Hindlimb muscle (tissue), 1 donor: ENCODE data around the gene EARS2. TPM values are rescaled to one million over a fixed set of nuclear protein-coding genes. Genes with fewer than 3 reads are reported as not detected.
"Not testable (repeated sequence)": the region's sequence is repeated elsewhere in the genome, so short reads cannot be mapped to it uniquely, and the experiment has no call there.

Experiments used
- DNase-seq: peaks from one replicate; pipeline ENCODE4 v3.0.0-alpha.2; 2013
- polyA plus RNA-seq: library from polyadenylated mRNA; unstranded; fragments of 120-200 nt; gene quantifications from one replicate; pipeline ENCODE4 v1.2.1, GENCODE V29; 2013; ENCODE audit not compliant: insufficient read length

Gene EARS2
- polyA plus RNA-seq, 1 donor, result 17.6 TPM

DNA sequence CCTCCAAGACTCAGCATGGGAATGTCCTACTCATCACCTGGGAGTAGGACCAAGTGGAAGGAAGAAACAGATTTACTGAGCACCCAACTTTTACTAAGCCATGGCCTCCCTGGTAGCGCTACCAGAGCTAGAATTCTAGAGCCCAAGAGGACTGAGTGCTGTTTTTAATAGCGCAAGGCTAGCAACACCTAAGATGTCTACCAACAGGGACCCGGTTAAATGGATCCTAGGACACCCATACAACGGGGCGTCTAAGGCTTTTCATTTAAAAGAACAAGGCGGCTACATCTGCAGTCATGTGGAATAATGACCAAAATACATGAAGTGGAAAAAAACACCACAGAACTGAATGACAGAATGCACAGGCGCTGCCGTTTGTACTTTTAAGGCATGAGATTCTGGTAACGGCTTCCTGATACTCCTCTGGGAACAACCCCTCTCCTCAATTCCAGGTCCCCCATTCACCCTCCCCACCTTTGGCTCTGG lies 51.9 kb downstream of the EARS2 start:
- DNase-seq, result no peak

DNA sequence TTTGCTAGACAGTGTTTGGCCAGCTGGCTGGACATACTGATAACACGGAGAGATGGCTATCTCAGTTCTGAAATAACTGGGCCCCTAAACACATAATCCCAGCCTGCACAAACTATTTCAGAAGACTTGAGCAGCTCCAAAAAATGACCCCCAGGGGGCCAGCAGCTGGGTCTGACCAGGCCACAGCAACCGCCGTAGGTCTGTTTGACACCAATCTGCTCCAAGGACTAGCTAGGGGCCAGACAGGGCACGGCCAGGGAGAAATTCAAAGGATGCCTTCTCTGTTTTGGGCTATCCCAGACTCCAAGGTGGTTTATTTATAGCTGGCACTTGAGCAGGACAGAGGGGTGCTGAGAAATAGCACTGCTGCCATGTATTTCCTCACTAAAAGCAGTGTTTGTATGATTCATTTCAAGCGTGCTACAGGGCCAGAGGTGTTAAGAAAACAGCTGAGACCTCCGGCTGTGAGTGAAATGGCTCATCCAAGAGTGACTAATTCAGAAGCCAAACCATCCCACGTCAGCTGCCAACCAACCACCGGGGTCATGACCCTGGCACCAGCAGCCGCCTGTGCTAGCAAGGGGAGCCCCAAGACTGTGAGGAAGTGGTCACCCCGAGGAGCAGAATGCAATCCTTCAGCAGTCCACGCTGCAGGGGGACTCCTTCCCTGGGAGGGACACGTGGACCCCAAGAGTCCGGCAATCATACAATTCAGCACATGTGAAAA lies 52.5 kb downstream of the EARS2 start:
- DNase-seq, result no peak

DNA sequence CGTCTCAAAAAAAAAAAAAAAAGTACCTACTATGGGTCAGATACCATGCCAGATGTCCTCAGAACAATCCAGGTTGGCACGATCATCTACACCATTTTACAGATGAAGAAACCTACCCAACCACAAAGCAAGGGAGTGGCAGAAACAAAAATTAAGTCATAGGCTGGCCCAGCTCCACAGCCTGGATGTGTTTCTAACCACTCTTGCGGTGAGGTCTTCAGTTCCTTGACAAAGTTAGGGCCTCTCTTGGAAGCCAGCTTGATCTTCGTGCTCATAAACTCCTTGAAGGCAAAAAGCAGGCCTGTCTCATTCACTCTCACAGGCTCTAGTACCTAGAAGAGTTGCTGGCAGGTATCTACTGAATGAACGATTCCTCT lies 53.1 kb downstream of the EARS2 start:
- no peak for DNase-seq

DNA sequence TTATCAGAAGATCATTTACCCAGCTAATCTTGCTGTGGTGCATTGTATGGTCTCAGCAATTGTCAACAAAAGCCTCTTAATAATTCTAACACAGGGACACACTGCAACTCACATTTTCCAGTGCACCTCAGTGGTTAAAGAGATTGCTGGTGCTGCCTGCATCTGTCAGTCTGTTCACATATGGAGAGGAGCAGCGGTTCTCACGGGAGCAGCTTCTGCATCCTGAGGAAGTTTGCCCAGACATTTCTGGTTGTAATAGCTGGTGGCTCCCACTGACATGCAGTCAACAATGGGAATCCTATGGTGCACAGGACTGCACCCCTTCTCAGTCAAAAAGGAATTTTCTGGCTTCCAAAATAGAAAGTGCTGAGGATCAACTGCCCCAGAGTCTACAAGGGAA lies 54.7 kb downstream of the EARS2 start:
- no peak for DNase-seq

DNA sequence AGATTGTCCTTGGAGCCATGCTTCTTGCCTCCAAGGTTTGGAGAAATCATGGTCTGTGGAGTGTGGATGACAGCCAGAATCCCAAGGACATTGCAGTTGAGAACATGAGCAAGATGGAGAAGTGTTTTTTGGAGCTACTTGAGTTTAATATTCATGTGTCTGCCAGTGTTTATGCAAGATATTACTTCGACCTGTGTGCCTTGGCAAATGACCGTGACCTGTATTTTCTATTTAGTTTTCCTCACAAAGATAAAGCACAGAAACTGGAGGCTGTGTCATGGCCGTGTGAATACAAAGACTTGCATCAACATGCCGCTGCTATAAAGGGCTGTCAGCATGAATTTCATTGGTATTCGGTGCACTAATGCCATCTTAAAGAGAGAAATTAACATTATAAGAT lies 55.9 kb downstream of the EARS2 start:
- DNase-seq, result no peak

DNA sequence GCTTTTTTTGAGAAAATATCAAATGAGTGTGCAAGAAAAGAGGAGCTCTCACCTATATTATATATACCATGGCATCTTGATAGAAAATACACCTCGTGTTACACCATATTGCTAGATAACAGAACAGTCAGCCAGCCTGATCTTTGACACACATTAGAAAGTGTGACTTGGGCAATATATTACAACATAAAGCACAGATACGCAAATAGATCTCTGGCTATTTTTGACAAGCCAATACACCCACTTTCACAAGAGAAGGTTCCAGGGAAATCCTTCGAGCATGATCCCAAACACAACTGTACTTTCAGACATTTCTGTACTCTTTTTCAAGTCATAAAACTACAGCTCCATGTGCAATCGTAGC lies 56.3 kb downstream of the EARS2 start:
- no peak for DNase-seq

DNA sequence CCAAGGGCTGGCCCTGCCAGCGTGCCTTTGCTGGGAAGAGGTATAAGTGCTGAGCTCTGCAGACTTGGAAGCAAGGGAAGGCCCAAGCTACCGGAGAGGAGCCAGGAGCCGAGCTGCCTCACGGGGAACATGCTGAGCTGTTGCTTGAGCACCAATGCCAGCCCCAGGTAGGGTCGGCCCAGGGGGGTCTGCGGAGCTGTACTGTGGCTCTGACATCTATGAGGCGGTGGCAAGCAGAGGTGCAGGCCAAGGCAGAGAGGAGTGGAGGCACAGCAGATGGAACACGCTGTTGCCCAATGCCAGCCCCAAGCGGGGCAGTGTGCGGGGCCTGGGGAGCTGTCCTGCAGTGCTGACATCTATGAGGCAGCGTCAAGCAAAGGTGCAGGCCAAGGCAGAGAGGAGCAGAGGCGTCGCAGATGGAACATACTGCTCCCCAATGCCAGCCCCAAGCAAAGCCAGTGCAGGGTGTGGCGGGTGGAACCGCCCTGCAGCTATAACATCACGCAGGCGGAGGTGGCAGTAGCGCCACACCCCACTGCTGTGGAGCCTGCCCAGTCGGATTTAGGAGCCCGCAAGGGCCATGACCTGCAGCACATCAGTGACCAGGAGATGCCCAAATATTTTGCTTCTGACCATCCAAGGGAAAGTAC lies 56.8 kb downstream of the EARS2 start:
- DNase-seq, result no peak

DNA sequence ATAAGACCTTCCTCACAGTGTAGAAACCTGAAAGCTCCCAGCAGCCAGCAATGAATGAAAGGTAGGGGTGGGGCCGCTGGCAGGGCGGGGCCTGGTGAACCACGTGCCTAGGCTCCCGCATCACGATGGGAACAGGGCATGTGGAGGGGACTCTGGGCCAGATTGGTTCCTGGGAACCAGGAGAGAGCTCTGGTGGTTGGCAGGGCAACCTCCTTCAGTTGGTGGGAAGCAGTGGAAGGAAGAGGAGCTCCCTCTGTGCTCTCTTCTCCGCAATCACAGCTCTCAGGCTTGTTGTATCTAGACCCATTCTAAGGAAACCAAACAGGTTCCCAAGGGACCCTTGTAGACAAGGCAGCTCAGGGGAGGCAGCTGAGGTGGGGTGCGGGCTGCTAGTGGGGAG lies 57.3 kb downstream of the EARS2 start:
- DNase-seq, result no peak

DNA sequence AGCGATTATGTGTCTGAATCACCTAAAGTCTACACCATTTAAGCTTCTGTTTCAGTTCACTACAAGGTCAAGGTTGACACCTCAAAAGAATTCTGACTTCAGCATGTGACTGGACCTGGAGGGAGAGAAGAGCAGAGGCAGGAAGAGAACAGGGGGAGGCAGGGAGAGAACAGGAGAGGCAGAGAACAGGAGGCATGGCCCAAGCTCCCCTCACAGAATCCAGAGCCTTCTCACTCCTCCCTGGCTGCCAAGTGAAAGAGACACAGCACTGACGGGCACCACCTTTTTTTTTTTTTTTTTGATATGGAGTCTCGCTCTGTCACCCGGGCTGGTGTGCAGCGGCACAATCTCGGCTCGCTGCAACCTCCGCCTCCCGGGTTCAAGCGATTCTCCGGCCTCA lies 58.3 kb downstream of the EARS2 start:
- DNase-seq, result no peak

DNA sequence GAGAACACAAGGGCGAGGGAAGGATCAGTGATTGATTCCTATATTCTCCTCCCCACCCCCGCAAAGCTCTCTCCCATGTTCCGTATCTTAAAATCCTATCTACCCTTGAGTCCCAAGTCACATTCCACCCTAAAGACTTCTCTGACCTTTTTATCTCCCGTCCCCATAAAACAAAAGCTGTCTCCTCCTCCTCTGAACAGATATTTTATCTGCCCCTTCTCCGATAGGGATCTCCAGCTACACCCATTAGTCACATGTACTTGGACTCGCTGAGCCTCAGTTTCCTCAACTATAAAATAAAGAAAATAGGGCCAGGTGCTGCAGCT lies 59.6 kb downstream of the EARS2 start:
- DNase-seq, result no peak

DNA sequence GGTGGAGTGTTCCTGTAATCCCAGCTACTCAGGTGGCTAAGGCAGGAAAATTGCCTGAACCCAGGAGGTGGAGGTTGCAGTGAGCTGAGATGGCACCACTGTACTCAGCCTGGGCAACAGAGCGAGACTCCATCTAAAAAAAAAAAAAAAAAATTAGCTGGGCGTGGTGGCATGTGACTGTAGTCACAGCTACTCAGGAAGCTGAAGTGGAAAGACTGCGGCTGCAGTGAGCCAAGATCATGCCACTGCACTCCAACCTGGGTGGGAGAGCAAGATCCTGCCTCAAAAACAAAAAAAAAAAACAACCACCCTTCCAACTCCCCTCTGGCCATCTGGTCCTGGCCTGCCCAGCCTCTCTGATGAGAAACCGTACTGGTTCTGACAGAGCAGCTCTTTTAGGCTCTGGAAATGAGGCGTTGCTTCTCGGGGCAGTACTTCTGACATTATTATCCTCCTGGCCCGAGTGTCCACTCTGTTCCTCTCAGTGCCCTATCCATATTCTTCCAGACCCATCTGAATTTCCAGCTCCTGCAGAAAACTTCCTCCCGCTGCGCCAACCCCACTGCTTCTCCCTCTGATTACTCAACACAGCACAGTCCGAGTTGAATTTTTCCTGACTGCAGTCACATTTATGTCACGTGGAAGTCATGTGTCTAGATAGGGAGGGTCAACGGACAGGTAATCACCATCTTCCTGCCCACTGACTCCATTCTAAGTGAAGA lies 60.2 kb downstream of the EARS2 start:
- DNase-seq, result no peak

DNA sequence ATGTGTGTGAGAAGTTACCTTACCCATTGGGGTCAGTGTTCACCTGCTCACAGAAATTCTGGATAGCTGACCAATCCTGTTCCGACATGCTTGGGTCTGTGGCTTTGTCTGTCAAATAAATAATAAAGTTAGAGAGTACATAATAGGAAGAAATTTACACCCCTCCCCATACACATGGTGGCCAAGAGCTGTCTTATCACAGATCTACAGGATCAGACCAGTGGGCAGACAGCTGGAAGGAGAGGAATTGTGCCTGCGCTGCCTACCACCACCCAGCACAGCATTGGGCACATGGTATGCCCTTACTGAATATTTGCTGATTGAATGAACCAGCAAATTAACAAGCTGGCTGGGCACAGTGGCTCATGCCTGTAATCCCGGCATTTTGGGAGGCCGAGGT lies 61.5 kb downstream of the EARS2 start:
- no peak for DNase-seq

DNA sequence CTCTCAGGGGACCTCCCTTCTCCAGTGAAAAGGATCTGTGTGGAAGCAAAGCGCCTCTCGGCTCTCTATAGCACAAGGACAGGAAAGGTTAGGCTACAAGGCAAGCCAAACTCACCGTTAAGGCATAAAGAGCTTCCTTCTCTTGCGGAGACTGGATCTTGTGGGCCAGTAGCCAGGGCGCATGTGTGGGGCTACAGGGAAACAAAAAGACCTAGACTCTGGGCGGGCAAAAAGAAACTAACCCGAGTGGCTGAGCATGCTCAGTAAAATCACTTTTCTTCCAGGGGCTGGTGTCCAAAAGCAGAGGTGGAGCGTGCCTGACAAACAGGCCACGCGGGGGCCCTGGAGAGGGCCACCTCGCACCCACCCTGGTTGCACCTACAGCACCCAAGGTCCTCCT lies 63.0 kb downstream of the EARS2 start:
- DNase-seq, result no peak

DNA sequence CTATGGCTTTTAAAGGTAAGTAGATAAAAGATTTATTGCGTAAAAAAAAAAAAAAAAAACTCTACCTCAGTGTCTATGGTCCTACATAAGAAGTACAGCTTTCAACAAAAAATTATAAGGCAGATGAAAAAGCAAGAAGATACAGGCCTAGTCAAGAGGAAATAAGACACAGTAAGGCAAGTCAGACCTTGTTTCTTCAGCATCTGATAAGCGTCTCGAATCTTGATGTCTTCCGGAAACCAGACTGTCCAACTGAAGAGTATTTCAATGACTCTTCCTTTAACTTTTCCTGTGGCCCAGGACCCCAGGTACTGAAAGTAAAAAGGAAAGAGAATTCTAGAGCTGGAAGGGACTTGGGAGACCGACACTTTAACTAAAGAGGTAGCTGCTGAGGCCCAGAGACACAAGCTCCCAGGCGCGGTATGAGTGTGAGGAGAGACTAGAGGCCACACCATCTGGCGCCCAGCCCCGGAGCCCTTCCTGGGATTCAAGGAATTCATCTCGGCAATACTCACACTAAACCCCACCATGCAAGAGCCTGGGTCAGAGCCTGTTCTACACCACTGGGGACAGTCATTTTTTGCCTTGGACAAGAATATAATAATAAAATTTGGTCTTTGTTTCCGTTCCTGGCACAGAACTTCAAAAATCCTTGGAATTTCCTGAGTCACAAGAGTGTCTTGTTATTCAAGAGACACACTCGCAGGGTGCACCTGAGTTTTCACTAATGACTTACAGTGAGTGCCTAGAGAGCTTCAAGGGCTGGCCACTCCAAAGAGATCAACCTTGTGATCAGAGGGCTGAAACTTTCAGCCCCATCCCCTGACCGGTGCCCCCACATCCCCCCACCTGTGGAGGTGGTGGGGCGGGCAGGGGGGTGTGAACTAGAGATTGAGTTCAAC lies 65.4 kb downstream of the EARS2 start:
- no peak for DNase-seq

DNA sequence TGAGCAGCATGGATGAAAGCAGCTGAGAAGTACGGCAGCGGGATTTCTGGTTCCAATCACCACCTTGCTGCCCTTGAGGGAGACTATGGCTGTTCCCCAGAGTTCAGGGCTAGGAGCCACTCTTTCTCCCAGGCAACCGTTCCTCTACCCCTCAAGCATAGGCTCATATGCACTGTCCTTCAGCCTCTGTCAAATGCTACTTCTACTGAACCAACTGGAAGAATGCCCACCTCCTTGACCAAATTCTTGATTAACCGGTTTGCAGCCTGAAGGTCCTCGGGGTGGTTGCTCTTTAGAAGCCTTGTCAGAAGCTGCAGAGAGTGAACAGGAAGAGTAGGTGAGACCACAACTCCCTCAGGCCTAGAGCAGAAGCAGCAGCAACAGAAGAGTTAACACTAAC lies 70.7 kb downstream of the EARS2 start:
- no peak for DNase-seq

DNA sequence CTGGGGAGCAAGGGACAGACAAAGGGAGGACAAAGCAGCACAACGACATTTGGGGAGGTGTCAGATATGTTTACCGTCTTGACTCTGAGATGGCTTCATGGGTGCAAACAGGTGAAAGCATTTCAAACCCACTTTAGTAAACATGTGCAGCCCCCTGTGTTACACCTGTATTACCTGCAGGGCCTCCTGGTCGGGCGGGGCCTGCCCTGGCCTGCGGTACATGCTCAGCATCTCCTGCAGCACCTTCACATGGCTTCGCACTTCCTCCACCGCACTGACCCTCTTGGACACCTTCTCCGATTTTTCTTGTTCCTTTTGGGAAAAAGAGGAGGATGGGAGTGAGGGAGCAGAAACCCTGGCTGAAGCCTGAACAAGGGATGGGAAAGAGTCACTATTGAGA lies 71.3 kb downstream of the EARS2 start:
- no peak for DNase-seq

DNA sequence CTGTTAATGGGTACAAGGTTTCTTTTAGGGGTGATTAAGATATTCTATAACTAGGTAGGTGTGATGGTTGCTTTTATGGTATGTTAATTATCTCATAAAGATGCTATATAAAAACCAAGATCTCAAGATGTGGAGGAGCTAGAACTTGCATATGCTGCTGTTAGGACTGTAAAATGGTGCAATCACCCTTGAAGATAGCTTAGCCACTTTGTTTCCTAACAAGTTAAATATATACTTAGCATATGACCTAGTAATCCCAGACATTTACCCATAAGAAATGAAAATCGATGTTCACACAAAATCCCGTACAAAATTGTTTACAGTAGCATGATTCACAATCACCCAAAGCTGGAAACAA lies 71.9 kb downstream of the EARS2 start:
- no peak for DNase-seq

DNA sequence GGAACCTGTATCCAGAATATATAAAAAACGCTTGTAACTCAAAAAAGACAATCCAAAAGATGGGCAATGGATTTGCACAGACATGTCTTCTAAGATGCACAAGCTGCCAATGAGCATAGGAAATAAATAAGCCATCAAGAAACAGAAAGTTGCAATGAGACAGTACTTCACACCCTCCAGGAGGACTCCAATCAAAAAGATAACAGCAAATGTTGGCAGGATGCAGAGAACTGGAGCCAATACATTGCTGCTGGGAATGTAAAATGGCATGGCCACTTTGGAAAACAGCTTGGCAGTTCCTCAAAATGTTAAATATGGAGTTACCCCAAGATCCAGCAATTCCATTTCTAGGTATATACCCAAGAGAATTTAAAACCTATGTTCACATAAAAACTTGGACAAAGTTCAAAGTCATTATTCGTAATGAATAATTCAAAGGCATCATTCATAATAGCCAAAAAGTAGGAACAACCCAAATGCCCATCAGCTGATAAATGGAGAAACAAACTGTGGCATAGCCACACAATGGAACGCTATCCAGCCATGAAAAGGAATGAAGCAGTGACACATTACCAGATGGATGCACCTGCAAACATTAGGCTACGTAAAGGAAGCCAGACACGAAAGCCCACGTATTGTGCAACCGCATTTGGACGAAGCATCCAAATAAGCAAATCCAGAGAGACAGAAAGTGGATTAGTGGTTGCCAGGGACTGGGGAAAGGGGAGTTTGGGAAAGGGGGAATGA lies 72.5 kb downstream of the EARS2 start:
- no peak for DNase-seq

DNA sequence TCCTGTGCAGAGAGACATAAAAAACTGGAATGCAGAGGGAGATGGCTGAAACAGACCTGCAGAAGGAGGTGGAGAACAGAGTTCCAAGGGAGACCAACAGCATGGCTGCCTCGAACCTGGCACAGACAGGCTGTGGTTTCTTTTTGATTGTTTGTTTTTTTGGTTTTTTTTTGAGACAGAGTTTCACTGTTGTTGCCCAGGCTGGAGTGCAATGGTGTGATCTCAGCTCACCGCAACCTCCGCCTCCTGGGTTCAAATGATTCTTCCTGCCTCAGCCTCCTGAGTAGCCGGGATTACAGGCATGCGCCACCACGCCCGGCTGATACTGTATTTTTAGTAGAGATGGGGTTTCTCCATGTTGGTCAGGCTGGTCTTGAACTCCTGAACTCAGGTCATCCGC lies 73.7 kb downstream of the EARS2 start:
- not testable (repeated sequence) for DNase-seq

DNA sequence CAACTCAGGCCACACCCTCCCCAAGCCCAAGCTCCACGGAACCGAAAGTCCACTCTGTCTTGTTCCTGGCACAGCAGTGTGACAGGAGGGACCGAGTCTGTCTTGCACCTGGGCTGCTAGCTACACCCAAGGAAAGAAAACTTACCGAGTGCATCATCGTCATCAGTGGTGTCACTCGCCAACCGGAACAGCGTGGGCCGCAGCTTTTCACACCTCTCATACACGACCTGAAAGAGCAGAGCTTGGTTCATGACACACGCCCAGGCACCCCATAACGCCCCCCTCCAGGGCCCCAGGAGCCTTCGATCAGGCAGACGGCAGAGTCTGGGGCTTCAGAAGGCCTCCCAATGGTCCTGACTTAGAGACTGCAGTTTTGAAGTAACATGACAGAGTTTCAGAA lies 74.4 kb downstream of the EARS2 start:
- no peak for DNase-seq

DNA sequence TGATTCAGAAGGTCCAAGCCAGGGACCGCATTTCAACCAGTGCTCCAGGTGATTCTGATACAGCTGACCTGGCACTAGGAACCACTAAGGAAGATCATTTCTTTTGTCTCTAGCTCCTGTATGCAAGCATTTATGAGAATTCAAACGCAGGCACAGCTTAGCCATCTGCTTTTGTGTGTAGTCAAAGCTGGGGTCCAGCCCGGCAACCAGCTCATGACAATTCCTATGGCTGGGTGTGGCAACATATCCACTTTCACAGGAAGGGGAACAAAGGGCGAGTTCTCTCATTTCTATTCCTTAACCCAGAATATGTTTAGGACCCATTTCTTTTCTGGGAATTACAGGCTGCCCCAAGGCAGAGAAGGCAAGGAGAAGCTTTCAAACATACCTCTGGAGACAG lies 76.9 kb downstream of the EARS2 start:
- no peak for DNase-seq

DNA sequence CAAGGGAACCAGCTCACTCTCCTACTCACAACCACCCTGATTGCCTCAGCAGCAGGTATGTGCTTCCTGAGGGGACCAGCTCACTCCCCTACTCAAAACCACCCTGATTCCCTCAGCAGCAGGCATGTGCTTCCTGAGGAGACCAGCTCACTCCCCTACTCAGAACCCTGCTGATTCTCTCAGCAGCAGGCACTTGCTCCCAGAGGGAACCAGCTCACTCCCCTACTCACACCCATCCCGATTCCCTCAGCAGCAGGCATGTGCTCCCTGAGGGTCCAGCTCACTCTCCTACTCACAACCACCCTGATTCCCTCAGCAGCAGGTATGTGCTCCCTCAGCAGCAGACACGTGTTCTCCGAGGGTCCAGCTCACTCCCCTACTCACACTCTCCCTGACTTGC lies 78.0 kb downstream of the EARS2 start:
- no peak for DNase-seq
